COLO668 (cell line): ENCODE measurements around the gene FMOD.
A peak's percentile ranks its signal among the peaks of the same experiment; 100 is the strongest.

Experiments
- DNase-seq: peaks from one replicate; lab custom pipeline; 2025; ENCODE audit not compliant: unreplicated experiment; lab: John Stamatoyannopoulos, UW

The FMOD gene

DNA sequence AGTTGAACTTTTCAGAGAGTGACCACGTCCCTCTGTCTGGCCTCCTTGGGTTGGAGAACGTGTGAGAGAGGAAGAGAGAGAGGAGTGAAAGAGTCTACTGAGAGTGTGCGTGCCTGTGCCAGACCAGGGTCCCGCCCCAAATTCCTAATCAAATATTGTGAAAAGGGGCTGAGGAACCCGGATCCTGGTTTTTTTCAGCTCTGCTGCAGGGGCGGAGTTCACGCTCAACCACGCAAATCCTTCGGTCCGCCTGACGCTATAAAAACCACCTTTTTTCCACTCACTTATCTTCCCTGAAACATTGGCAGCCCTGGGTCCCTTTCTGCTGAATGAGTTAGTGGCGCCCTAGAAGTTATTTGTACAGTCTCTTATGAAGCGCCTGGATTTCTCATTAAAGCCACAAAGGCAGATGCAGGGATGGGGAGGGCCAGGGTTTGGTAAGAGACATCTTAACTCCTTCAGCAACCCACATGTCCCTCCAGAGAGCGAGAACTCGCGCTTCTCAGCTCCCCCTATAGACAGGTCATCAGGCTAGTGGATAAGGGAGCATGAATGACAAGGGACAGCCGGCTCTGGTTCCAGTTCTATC, at the start of gene FMOD:
Gene FMOD (minus strand): TSS at position 86 of the 589 bp plus-strand sequence. CDS start 2,852 bp downstream, outside the sequence.
- DNase-seq, result no peak

DNA sequence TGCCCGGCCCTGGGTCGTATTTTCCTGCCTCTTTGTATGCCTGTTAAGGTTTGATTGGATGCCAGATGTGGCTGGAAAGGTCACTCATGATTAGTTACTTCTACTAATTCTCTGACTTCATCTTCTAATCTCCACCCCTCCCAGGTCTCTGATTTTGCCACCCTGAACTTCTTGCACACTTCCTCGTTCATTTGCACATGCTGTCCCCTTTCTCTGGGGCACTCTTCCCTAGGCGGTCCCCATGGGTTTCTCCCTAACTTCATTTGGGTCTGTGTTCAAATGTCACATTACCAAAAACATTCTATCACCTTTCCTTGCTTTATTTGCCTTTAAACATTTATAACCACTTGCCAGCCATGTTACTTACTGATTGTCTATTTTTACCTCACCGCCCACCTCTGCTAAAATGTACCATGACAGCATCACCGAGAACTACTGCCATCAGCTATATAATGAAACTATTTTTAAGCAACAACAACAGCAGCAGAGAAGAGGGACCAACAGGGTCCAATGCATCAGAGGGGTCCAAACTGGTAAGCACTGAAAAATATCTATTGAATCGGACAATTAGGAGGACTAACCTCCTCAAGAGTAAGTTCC, 45.8 kb upstream of the FMOD start:
- DNase-seq, result no peak

- DNase-seq, result no peak
Observed at GRCh38 chr1:203395751-203396150, 44.8 kb upstream of the FMOD start.

DNA sequence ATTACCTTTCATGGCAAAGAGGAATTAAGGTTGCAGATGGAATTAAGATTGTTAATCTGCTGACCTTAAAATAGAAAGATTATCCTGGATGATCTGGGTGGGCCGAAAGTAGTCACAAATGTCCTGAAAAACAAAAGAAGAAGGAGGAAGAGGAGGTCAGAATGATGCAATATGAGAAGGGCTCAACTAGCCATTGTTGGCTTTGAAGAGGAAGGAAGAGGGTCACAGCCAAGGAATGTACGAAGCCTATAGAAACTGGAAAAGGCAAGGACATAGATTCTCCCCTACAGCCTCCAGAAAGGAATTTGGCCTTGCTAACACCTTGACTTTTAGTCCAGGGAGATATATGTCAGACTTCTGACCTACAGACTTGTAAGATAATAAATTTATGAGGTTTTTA, 39.4 kb upstream of the FMOD start:
- no peak for DNase-seq

GRCh38 chr1:203388683-203389082, 37.8 kb upstream of the FMOD start:
- no peak for DNase-seq

DNA sequence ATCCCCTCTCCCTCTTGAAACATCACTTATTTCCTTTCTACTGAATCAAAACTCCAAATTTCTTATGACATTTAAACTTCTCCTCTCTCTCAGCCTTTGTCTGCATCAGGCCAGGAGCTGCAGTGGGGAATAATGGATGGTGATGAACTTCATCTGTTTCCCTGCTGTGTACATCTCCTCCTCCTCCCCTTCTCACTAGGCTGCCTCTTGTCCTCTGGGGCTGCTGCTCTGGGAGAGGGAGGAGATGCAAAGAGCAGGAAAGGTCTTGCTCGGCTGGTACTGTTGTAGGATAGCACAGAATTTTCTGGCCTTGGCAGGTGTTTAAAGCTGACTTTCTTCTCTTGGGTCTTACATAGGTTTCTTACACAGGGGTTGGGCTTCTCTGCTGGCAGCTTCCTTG, 31.1 kb upstream of the FMOD start:
- DNase-seq, result no peak

- no peak for DNase-seq
Observed at GRCh38 chr1:203381151-203381751, 30.3 kb upstream of the FMOD start.

- DNase-seq, result no peak
Observed at GRCh38 chr1:203380420-203381150, 29.7 kb upstream of the FMOD start.

GRCh38 chr1:203379825-203380224, 28.9 kb upstream of the FMOD start:
- DNase-seq, result no peak

- DNase-seq, result no peak
Observed at GRCh38 chr1:203378556-203379245, 27.8 kb upstream of the FMOD start.

- DNase-seq, result no peak
Observed at GRCh38 chr1:203373991-203374390, 23.1 kb upstream of the FMOD start.

DNA sequence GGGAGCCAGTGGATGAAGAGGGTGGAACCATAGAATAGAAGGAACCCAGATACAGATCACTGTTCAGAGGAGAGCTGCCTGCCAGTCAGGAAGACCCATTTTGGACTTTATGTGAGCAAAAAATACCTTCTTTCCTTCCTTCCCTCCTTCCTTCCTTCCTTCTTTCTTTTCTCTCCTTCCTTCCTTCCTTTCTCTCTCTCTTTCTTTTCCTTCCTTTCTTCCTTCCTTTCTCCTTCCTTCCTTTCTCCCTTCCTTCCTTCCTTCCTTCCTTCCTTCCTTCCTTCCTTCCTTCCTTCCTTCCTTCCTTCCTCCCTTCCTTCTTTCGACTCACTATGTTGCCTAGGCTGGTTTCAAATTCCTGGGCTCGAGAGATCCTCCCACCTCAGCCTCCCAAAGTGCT, 22.1 kb upstream of the FMOD start:
- DNase-seq, result no peak

DNA sequence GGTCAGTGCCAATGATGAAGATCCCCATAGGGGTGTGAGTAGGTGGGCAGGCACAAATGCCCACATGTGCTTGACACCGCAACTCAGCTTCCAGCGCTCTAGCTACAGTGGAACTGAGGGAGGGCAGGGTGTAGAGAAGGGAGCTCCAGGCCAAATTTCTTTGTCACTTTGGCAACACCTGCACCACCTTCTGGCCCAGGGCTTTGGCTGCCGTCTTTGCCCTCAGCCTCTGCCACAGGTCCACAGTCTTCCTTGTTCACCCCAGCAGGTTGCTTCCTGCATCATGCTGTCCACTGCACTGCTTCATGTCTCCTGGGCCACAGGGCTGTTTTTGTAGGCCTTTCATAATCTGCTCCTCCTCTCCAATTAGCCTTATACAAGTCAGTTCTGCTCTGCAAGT, 20.4 kb upstream of the FMOD start:
- DNase-seq, result no peak

- DNase-seq, result no peak
Observed at GRCh38 chr1:203369666-203370065, 18.7 kb upstream of the FMOD start.

GRCh38 chr1:203368624-203369451, 17.9 kb upstream of the FMOD start:
- no peak for DNase-seq

DNA sequence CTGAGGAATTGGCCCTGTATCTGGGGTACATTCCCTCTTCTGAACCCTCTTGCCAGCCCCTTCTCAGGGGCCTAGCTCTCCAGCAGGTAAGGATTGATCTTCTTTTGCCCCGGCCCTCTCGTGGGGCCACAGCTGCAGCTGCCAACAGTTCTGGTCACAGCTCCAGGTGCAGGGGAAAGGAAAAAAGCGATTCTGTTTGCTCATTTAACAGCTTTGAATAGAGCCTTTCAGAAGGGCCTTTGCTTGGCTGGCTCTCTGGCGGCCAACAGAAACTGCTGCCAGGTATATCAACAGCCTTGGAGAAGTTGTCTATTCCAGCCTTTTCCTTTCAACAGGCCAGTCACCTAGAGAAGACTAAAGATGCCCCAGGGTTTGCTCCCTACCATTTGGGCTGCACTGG, 16.1 kb upstream of the FMOD start:
- DNase-seq, result peak; percentile 79

GRCh38 chr1:203366476-203366875, 15.6 kb upstream of the FMOD start:
- DNase-seq, result no peak

GRCh38 chr1:203364806-203365205, 13.9 kb upstream of the FMOD start:
- no peak for DNase-seq

GRCh38 chr1:203364094-203364801, 13.3 kb upstream of the FMOD start:
- DNase-seq, result no peak

GRCh38 chr1:203362720-203363025, 11.8 kb upstream of the FMOD start:
- DNase-seq, result no peak
